K562 (cell line): Measurements from ENCODE around the gene PAQR7. TPM values are rescaled to one million over a fixed set of nuclear protein-coding genes. Genes with fewer than 3 reads are reported as not detected.

Source experiments
- CCAR2 ChIP-seq: fragments of 200-400 bp; formaldehyde crosslinking; IDR thresholded peaks from 2 replicates; pipeline ENCODE4 v1.6.1; 2017; ENCODE audit warnings: mild to moderate bottlenecking, low read depth, low read length
- GTF2A2 ChIP-seq: IDR thresholded peaks from 2 replicates; pipeline ENCODE4 v1.6.1; 2016; ENCODE audit warnings: mild to moderate bottlenecking, missing genetic modification characterization, missing compliant biosample characterization
- HNRNPL ChIP-seq: fragments of 200-400 bp; formaldehyde crosslinking; IDR thresholded peaks from 2 replicates; pipeline ENCODE4 v1.6.1; 2017; ENCODE audit warnings: low read depth, mild to moderate bottlenecking, low read length
- RAD51 ChIP-seq: fragments of 450-650 bp; IDR thresholded peaks from 2 replicates; pipeline ENCODE4 v1.7.1; 2016; ENCODE audit warnings: low read depth, mild to moderate bottlenecking, borderline replicate concordance
- RBM39 ChIP-seq: fragments of 200-400 bp; formaldehyde crosslinking; optimal IDR thresholded peaks from 2 replicates; pipeline ENCODE3; 2018; ENCODE audit warnings: low read depth, low read length
- ZBTB40 ChIP-seq, 2 experiments: fragments of 450-650 bp in 1 of 2; sonication (generic) in 1 of 2; formaldehyde crosslinking in 1 of 2; IDR thresholded peaks; 2 replicates each; pipeline versions ENCODE4 v1.7.1 to v1.9.0; 2016 to 2022; ENCODE audit warnings: inconsistent platforms in 1 of 2, mild to moderate bottlenecking in 1 of 2, missing genetic modification reagents in 1 of 2
- ZNF133 ChIP-seq: fragments of 250-450 bp; sonication (Bioruptor Pico); IDR thresholded peaks from 2 replicates; pipeline ENCODE4 v1.4.0; 2020; ENCODE audit warnings: mild to moderate bottlenecking
- polyA plus RNA-seq, 8 experiments: library from polyadenylated mRNA; depleted of rRNA in 4 of 8; stranded (reverse) in 5 of 8; unstranded in 3 of 8; fragments of >200 nt; fragmentation: Nextera tagmentation in 2 of 8; fragmentation: Illumina TruSeq in 1 of 8; extraction: Ambion mirVana in 2 of 8; extraction: Trizol in 1 of 8; gene quantifications; 2 replicates each; pipeline versions ENCODE4 v1.2.1 to v1.2.3, GENCODE V29; 2011 to 2014; ENCODE audit warnings: inconsistent platforms in 1 of 8, missing spikeins in 1 of 8
- total RNA-seq, 7 experiments: library from RNA; depleted of rRNA in 6 of 7; stranded (reverse); fragments of >200 nt in 6 of 7; fragmentation: Illumina TruSeq in 2 of 7; extraction: Trizol in 2 of 7; gene quantifications; 2 replicates each; pipeline versions ENCODE4 v1.2.1 to v1.2.3, GENCODE V29; 2011 to 2021; ENCODE audit warnings: low replicate concordance in 1 of 7
- TF ChIP-seq, protein P1 (sequence below): fragments of 200-800 bp; sonication (Bioruptor generic); IDR thresholded peaks from 2 replicates; pipeline ENCODE4 v1.6.1; 2016; ENCODE audit warnings: missing genetic modification characterization, missing compliant biosample characterization
- TF ChIP-seq, protein P2 (sequence below), 2 experiments: fragments of 450-650 bp; conservative IDR thresholded peaks; 2 replicates each; pipeline ENCODE4 v1.6.1; 2017; ENCODE audit warnings: mild to moderate bottlenecking in 2 of 2, moderate library complexity in 2 of 2

Gene PAQR7
- total and polyA plus RNA-seq, 9 of the 15 experiments (the other 6 are each of a cell fraction or from before 2014, with no cell fraction given) = 1.1 to 5.2 (median 2.6) TPM

GRCh38 chr1:25909040-25909439 lies 33.5 kb upstream of the PAQR7 start (continued):
- TF ChIP-seq GTF2A2 (tag) (no peak), ZNF133 (no peak), RAD51 (no peak), ZBTB40 (IDR thresholded peaks at IDR 0.05) (no peak), ZBTB40 (CRISPR knock-in tag; IDR thresholded peaks at IDR 0.05) (no peak), HNRNPL (no peak), CCAR2 (no peak), RBM39 (no peak)
- TF ChIP-seq, protein P1, sequence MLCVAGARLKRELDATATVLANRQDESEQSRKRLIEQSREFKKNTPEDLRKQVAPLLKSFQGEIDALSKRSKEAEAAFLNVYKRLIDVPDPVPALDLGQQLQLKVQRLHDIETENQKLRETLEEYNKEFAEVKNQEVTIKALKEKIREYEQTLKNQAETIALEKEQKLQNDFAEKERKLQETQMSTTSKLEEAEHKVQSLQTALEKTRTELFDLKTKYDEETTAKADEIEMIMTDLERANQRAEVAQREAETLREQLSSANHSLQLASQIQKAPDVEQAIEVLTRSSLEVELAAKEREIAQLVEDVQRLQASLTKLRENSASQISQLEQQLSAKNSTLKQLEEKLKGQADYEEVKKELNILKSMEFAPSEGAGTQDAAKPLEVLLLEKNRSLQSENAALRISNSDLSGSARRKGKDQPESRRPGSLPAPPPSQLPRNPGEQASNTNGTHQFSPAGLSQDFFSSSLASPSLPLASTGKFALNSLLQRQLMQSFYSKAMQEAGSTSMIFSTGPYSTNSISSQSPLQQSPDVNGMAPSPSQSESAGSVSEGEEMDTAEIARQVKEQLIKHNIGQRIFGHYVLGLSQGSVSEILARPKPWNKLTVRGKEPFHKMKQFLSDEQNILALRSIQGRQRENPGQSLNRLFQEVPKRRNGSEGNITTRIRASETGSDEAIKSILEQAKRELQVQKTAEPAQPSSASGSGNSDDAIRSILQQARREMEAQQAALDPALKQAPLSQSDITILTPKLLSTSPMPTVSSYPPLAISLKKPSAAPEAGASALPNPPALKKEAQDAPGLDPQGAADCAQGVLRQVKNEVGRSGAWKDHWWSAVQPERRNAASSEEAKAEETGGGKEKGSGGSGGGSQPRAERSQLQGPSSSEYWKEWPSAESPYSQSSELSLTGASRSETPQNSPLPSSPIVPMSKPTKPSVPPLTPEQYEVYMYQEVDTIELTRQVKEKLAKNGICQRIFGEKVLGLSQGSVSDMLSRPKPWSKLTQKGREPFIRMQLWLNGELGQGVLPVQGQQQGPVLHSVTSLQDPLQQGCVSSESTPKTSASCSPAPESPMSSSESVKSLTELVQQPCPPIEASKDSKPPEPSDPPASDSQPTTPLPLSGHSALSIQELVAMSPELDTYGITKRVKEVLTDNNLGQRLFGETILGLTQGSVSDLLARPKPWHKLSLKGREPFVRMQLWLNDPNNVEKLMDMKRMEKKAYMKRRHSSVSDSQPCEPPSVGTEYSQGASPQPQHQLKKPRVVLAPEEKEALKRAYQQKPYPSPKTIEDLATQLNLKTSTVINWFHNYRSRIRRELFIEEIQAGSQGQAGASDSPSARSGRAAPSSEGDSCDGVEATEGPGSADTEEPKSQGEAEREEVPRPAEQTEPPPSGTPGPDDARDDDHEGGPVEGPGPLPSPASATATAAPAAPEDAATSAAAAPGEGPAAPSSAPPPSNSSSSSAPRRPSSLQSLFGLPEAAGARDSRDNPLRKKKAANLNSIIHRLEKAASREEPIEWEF = no peak
- TF ChIP-seq, protein P2, sequence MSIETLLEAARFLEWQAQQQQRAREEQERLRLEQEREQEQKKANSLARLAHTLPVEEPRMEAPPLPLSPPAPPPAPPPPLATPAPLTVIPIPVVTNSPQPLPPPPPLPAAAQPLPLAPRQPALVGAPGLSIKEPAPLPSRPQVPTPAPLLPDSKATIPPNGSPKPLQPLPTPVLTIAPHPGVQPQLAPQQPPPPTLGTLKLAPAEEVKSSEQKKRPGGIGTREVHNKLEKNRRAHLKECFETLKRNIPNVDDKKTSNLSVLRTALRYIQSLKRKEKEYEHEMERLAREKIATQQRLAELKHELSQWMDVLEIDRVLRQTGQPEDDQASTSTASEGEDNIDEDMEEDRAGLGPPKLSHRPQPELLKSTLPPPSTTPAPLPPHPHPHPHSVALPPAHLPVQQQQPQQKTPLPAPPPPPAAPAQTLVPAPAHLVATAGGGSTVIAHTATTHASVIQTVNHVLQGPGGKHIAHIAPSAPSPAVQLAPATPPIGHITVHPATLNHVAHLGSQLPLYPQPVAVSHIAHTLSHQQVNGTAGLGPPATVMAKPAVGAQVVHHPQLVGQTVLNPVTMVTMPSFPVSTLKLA (conservative IDR thresholded peaks at IDR 0.05) = no peak
